Mesangial cell (primary cell): ENCODE data around the gene DNHD1. TPM values are rescaled to one million over a fixed set of nuclear protein-coding genes. Genes with fewer than 3 reads are reported as not detected.

Source experiments
- total RNA-seq: library from RNA; depleted of rRNA; stranded (reverse); fragments of >200 nt; gene quantifications from 2 replicates; pipeline ENCODE4 v1.2.3, GENCODE V29; 2015

Gene DNHD1, protein sequence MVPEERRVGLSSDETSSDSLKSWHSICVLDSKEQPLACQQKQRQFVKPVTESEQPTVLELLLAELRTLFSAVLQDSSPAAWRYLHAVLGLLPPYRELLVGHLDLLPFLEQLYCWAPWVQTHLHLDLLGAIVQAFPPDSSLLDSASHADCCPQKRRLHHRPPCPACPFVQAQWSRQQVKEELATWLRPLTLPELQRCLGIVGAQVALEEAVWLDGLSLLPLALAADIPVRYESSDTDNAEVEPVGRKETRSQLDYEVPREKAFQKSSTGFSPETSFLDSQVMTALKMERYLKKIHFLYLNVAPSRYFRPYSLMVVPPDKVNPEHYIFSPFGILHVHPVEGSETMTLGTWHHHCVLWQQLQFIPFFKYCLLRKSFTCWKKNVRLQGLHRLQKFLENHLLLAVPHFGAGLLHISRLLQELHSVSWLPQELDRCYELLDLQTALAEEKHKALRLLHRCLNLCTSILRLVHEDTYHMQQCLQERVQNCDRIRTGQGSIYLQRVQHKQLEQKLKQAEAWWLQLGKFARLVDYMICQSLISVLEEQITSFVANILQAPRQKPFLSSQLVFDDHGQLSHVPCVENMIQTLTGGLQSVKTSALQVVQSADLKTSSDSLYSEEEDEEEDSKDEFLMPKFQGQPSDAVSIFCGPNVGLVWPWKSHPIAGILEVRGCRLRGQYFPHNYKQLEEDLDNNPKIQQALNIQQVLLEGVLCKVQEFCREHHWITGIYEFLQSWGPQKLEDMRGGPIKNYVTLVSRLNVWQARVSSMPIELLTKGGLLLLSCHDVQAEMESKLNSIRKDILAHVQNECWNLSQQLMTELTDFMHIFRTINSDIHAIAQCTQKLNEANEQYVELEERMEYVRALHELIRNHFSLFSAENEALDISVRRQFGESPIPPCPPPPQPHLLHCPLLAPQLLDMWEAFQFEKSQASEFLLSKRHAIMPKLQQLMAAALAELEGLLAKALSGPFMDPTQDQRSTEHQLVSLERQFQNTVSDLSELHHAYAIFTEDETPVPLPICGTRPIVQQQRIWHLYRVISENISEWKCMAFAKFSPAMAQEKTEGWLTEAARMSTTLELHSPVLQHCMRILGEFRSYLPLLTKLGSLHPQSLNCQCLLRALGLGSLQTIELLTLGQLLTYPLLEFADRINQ (N-terminal part only)
- total RNA-seq, result 0.33 and 2.2 TPM in 2 replicates

DNA sequence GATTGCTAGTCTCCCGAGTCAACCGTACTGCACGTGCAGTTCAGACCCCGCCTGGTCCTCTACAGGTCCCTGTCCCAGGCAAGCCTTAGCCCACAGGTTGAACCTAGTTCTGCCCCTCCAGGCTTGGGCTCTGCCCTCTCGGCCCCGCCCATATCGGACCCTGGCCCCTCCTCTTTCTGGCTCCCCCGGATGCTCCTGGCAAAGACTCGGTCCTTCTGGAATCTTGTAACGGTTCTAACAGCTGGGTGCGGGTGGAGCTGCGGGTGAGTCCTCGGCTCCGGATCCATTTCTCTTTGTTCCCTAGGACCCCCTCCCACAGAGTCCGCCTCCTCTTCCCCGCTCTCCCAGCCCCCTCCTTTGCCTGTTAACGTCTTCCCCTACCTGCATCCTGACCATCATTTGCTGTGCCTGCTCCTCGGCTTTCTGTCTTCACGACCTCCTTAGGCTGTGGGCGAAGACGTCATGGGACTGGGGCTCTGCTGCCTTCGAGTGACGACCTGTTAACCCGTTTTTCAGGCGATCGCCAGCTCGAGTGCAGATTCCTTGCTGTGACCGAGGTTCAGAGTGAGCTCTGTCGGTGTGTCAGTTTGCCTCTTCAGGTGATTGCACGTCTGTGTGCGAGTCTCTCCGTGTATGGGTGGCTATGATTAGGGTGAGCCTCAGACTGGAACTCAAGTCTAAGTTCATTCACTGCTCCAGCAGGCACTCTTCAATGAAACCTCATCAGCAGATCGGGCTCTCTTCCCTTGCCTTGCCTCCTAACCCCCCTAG is at the start of gene DNHD1:
DNHD1 (plus strand) TSS at position 212 of the 771 bp plus-strand sequence. CDS start 936 bp downstream, outside the sequence.

DNA sequence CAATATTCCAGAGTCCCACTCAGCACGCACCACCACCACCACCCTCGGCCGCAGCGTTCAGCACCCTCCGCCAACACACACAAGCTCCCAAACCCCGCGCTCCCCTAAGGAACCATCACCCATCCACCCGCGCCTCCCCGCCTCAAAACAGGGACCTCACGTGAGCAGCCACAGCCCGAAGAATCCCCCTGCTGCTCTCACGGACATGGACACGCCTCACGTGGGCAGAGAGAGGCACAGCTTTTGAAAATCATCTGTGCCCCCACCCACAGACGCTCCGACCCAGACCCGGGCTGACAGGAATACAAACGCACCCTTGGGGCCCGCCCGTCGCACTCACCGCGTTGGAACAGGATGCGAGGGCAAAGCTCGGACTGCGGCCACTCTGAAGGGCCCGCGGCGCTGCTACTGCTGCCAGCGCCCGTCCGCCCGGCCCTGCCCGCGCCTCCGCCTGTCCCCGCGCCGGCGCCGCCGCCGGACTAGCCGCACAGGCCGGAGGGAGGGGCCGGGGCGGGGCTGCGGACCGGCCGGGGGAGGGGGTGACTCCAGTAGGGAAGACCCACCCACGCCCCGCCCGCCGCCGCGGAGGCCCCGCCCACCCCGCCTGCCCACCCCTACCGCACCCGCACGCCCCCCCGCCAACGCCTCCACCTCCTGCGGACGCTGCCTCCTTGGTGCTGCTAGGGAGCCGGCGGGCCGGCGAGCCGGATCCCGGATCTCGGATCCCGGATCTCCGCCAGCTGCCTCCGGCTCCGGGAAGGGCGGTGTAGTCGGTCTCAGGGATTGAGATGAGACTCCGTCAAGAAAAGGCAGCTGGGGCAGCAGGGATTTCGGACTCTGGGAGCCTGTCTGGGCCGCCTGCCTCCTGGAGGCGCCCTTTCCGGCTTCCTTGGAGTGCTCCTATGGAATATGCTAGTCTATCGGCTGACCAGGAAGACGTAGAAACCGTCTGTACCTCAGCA is 23.3 kb upstream of the DNHD1 start, which contains the start of gene TRIM3:
TRIM3 (minus strand) TSS at position 491 of the 962 bp plus-strand sequence. CDS start 8,246 bp downstream, outside the sequence.

DNA sequence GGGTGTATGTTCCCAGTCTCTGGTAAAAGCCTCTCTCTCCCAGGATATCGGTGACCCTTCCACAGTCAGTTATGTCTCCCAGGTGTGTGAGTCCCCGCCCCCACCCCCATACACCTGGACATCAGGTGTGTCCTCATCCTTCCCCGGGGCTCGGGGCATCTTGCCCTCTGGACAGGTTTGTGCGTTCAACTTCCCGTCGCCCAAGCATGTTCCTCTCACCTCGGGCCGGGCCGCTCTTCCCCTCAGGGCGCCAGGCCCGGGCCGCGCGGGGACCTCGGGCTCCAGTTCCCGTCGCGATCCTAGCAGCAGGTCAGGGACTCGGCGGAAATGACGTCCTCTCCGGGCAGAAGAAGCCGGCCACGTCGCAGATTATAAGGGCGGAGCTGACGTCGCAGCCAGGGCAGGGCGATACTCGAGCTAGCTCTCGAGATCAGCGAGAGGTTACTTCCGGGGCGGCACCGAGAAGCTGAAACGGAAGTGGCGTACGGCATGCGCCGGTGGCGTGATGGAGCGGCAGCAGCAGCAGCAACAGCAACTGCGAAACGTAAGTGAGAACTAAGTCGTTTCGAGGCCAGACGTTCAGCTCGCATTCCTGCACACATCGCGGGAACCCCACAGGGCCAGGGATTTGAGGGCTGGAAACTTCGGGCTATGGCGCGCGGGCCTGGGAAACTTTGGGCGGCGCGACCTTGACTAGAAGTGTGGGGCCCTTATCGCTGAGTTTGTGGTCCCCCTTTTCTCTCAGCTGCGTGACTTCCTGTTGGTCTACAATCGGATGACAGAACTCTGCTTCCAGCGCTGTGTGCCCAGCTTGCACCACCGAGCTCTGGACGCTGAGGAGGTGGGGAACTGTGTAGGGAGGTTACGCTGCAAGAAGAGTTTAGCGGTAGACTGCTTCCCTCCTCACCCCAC is 15.8 kb upstream of the DNHD1 start, which contains the start of the genes ARFIP2 and TIMM10B:
ARFIP2 (minus strand) TSS at position 320 of the 912 bp plus-strand sequence. CDS start 910 bp downstream, outside the sequence.
TIMM10B (plus strand) TSS at position 490 of the 912 bp plus-strand sequence; CDS start at position 506, 16 bp downstream.

DNA sequence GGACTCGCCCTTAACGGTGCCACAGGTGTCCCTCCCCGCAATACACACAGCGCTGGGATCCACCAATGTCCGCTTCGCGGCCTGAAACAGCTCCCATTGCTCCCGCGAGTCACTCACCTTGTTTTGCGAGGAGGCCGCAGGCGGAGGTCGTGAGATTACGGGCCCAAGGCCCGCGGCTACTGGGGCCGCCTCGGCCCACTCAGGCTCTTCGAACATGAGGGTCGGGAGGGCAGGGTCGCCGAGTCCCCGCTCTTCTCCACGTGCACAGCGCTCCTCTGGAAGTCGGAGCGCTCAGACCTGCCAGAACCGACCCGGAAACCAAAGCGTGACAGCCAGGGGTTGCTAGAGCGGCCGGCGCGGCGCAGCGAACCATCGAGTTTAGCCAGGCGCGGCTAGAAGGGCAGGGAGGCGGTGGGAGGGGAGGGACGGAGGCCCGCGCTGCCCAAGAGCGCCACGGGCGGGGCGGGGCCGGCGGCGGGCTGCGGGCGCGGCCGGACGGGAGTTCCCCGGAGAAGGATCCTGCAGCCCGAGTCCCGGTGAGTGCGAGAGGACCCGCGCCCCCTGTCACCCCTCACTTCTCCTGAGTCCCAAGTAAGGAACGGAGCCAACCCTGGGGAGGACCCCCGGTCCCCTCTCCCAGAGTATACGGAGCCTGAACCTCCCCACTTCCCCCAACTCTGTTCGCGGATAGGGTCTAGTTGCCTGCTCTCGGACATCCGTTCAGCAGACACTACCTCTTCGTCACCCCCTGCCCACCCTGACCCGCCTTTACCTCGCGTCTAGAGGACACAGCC is 106.4 kb downstream of the DNHD1 start, which contains the start of the genes ILK and RRP8:
ILK (plus strand) TSS at position 488 of the 794 bp plus-strand sequence. CDS start 498 bp downstream, outside the sequence.
RRP8 (minus strand) TSS at position 330 of the 794 bp plus-strand sequence; CDS start at position 216, 114 bp downstream.

DNA sequence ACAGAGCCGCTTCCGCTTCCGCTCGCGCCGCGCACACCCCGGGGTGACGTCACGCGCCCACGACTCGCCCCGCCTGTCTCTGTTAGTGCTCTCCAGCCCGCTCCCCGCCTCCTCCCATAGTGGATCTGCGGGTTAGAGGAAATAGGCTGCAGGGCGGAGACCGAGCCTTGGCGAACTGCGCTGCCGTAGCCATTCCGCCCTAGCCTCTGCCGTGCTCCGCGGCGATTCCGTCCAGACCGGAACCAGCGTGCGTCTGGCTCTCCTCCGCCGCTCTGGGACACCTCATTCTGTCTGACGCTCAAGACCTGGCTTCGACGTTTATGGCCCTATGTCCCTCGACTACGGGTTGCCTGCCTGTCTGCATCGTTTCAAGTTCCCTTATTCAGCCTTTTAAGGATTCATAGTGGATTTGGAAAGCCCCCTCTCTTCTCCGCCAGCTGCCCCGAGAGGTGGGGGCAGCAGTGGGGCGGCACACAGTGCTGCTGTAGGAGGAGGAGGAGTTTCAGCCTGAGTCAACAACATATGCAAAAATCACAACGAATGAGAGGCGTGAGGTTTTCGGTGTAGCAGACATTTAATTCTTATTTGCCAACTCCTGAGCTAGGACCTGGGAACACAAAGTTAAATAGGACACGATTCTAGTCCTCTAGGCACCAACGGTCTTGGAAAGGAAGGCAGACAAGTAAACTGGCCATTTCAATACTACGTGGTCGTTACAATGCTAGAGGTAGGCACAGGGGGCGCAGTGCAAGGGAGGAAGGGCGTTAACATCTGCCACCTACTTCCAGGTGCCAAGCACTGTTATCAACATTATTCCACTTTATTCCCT is 115.3 kb downstream of the DNHD1 start, which contains the start of gene TAF10:
TAF10 (minus strand) TSS at position 4 of the 829 bp plus-strand sequence. CDS start 27 bp downstream, outside the sequence.

DNA sequence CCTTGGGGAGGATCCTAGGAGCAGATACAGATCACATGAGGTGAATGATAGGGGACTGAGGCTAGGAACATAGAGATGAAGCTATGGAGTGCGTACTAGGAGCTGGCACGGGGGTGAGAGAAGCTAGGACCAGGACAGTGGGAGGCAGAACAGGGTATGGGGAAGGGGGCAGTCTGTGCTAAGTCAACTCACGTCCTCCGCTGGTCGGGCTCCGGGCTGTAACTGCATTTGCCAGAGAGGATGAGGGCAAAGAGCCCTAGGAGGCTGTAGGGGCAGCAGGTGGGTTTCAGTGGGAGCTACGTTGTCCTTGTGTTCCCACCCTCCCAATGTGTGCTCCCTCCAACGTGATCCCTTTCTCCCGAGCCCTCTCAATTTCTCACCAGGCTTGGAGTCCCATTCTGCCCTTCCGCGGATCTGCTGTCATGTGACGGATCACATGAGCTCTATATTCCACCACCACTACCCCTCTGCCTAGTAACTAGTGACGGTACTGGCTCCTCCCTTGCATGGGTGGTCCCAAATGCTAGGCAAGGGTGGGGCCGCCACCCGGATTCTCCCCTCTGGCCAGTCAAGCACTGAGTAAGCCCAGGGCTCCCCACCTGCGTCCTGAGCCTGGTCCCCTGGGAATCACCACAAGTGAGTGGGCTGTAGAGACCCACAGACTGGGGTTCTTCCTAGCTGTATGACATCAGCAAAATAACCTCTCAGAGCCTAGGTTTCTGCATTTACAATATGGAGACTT is 122.1 kb downstream of the DNHD1 start, which contains the start of gene TPP1:
TPP1 (minus strand) TSS at position 419 of the 742 bp plus-strand sequence; CDS start at position 397, 22 bp downstream.

Other genes starting within 250 kb of the DNHD1 start
- 0.25 TPM in 1 of 2 replicates, not detected in the other for gene CCKBR, start 237.4 kb upstream of the DNHD1 start, total RNA-seq
- 161 and 319 TPM in 2 replicates for gene CAVIN3, start 176.8 kb upstream of the DNHD1 start, total RNA-seq
- 38.3 and 91.0 TPM in 2 replicates for gene SMPD1, start 106.8 kb upstream of the DNHD1 start, total RNA-seq
- 35.7 and 57.2 TPM in 2 replicates for gene APBB1, start 78.2 kb upstream of the DNHD1 start, total RNA-seq
- 0.38 and 0.65 TPM in 2 replicates for gene HPX, start 56.3 kb upstream of the DNHD1 start, total RNA-seq
- gene TRIM3, start 23.3 kb upstream of the DNHD1 start, total RNA-seq, result 13.0 and 16.6 TPM in 2 replicates
- 53.0 TPM in 2 replicates for gene ARFIP2, start 15.9 kb upstream of the DNHD1 start, total RNA-seq
- gene TIMM10B, start 15.8 kb upstream of the DNHD1 start, total RNA-seq, result 26.2 and 42.4 TPM in 2 replicates
- 6.7 and 13.0 TPM in 2 replicates for gene RRP8, start 106.3 kb downstream of the DNHD1 start, total RNA-seq
- gene ILK, start 106.5 kb downstream of the DNHD1 start, total RNA-seq, result 183 and 288 TPM in 2 replicates
- 82.3 and 97.0 TPM in 2 replicates for gene TAF10, start 114.9 kb downstream of the DNHD1 start, total RNA-seq
- 49.5 and 166 TPM in 2 replicates for gene TPP1, start 122.1 kb downstream of the DNHD1 start, total RNA-seq
- gene DCHS1, start 158.5 kb downstream of the DNHD1 start, total RNA-seq, result 3.1 and 17.2 TPM in 2 replicates
- gene MRPL17, start 186.1 kb downstream of the DNHD1 start, total RNA-seq, result 33.7 and 54.8 TPM in 2 replicates